Ureter (tissue), 1 donor: Measurements from ENCODE around the gene TXNDC11. TPM values are rescaled to one million over a fixed set of nuclear protein-coding genes. Genes with fewer than 3 reads are reported as not detected.

Experiments
- DNase-seq: peaks from one replicate; pipeline ENCODE4 v3.0.0-alpha.2; 2020; ENCODE audit warnings: low spot score
- total RNA-seq: library from RNA; stranded (reverse); gene quantifications from one replicate; pipeline ENCODE4 v1.2.4, GENCODE V29; 2023
- donor health status: DM: yes; HTN: yes; CAD: no.

Gene TXNDC11
- total RNA-seq, 1 donor from 2014 or later: 49.9 TPM

DNA sequence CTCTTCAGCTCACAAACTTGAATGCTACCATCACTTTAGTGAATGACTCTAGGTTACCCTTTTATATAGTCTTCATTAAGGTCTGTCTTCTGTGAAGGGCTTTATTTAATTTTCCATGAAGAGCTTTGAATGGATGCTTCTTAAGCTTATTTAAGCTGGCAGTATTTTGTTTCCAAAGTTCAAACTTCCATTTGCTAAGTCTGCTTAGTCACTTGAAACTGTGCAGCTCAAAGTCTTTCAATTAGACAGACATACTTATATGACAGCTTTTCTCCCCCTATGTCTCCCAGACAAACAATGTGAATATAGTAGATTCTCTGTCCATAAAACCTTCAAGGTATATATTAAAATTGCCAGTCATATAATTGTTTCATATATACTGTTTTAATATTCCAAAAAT is 23.5 kb downstream of the TXNDC11 start:
- no peak for DNase-seq

DNA sequence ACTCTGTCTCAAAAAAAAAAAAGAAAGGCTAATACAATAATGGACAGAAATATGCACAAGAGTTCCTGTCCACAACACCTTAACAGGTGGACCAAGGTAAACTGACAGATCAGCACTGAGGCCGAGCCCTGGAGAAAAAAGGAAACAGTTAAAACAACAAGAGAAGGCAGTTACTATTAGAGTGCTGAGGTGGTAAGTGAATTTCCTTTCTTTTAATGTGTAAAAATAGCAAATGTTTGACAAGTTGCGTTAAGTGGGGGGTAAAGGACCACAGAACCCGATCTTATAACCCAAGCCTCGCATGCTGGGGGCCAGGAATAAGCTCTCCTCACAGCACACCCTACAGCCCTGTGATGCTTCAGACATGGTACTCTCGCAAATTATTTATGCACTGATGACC is 24.8 kb downstream of the TXNDC11 start:
- DNase-seq: no peak

DNA sequence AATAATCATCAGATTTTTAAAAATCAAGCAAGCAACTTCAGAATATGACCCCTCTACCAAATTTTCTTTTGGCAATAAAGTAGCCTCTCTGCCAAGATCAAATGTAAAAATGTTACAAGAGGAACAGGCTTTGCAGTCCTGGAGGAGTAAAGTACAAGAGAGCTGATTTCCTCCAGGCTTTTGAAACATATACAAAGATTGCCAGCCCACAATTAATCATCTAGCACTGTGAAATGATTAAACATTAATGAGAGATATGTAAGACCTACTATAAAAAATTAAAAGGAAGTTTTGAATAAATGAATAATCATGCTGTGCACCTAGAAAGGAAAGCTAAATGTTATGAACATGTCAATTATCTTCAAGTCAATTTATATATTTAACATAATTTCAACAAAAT is 26.3 kb downstream of the TXNDC11 start:
- DNase-seq: no peak

DNA sequence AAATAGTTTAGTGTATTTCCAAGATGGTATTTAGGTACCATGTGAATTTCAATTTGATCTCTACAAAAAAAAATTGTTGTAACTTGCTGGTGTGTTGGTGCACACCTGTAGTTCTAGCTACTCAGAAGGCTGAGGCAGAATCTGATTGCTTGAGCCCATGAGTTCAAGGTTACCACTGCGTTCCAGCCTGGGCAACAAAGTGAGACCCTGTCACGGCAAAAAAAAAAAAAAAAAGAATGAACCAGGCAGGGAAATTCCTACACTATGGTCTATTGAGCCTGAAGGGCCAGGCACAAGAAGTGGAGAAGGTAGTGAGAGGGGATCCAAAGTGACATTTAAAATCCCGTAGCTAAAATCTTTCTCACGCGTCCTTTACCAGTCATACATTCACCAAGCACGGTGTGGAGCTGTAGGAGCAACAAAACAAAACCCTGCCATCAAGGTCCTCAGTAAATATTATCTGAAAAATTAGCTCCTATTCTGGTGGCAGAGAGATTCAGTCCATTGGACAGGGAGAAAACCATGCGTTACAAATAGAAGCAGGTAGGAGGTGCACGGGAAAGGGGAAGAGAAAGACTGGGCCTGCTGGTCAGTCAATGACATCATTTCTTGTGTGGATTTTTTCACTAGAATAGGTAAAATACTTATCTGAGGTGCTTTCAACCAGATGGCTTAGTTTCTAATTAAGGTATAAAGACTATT is 27.3 kb downstream of the TXNDC11 start:
- DNase-seq: no peak

DNA sequence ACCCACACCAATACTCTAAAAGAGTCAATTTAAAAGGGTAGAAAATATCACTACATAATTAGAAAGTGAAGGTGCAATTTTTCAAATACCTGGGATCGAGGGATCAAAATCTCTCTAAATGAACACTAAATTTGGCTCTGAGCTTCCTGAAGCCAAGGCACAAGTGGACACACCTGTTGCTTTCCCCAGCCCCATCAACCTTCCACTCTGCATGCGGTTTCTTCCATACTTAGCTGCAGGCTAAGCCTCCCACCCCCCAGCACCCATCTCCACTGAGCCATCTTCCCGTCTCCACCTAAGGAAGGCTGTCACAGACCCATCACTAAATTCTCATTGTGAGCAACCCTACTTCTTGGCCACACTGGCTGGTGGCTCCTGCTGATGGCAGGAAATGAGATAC is 30.5 kb downstream of the TXNDC11 start:
- DNase-seq: no peak

DNA sequence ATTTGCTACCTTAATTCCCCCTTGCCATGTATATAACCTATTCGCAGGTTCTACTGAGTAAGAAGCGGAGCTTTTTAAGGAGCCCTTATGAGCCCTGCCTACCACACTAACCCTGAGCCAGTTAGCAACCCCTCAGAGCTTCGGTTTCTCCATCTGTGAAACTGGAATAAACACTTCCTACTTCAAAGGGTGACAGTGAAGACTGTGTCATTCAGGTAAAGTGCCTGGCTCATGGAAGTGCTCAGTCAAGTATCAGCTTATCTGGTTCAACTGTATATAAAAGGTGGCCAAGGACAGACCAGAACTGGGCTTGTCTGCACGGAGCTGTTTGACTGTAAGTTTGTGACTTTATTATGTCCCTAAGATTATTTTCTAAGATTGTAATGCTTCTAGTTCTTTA is 31.0 kb downstream of the TXNDC11 start:
- DNase-seq: no peak

DNA sequence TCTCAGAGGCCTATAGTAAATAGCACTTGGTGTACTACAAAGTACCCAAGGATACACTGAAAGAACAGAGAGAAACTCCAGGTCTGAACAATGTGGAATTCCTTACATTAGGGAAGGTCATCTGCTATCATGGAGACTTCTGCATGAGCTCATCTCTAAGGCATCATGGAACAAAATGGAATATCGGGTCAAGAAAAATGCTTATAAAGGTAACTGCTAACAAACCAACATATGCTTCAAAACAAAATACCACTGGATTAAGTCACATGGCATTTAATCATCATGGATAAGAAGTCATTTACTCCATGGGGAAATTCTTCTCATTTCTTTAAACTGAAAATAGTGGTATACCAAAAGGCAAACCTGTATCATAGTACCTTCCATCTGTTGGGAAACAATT is 34.2 kb downstream of the TXNDC11 start:
- DNase-seq: no peak

DNA sequence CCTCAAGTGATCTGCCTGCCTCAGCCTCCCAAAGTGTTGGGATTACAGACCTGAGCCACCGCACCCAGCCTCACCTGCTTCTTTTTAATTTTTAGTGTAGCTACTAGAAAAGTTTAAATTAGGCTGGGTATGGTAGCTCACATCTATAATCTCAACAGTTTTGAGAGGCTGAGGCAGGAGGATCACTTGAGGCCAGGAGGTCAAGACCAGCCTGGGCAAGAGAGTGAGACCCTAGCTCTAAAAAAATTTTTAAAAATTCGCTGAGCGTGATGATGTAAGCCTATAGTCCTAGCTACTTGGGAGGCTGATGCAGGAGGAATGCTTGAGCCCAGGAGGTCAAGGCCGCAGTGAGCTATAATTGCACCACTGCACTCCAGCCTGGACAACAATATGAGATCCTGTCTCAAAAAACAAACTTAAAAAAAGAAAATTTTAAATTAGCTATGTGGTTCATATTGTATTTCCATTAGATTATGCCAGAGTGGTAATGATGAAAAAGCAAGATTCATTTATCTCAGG is 34.9 kb downstream of the TXNDC11 start:
- no peak for DNase-seq

DNA sequence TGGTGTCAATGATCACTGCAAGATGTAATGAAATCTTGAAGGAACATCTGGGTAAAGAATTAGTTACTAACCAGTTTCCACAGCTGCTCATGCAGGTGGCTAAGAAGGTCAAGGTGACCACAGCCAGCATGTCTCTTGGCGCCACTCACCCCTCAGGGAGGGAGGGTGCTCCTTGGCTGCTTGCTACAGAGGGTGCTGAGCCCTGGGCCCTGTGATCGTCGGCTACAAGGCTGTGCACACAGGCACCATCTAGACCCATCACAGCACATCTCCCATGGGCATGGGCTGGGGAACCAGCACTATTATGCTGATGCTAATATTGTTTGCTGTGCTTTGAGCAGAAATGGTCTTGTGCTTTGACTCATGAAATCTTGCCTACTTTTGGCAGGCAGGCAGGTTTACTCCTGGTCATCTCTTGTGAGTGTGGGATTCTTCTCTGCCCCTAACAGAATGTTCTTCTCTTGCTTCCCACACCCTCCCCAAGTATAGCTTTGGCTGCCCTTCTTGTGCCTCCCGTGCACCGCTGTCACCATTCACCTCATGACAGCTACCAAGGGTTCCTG is 36.4 kb downstream of the TXNDC11 start:
- DNase-seq: no peak

DNA sequence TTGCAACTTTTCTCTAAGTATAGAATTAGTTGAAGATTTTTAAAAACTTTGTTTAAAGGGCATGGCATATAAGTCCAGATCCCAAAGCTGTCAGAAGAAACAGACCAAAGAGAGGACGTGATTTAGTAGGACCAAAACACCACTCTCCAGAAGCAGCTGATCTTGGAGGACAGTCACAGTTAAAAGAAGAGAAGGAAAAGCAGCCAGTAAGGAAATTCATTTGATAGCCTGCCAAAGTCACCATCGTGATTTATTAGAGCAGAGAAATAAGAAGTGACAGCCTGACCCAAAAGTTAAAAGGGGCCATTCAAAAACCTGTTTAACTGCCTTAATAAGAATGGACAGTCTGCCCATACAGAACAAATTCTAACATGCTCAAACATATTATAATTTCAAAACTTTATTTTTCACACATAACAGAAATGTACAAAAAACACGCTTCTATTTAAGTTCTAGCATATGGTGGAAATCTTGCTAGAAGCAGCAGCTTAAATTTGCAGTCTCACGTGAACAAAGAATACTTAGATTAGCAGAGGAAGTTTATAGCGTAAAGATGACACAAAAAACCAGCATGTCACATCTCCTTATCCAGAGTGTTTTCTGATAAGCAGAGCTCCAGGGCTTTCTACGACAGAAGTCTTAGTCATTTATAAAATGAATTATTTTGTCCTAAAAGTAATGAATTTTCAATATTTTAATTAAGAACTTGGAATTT is 37.2 kb downstream of the TXNDC11 start:
- DNase-seq: no peak

DNA sequence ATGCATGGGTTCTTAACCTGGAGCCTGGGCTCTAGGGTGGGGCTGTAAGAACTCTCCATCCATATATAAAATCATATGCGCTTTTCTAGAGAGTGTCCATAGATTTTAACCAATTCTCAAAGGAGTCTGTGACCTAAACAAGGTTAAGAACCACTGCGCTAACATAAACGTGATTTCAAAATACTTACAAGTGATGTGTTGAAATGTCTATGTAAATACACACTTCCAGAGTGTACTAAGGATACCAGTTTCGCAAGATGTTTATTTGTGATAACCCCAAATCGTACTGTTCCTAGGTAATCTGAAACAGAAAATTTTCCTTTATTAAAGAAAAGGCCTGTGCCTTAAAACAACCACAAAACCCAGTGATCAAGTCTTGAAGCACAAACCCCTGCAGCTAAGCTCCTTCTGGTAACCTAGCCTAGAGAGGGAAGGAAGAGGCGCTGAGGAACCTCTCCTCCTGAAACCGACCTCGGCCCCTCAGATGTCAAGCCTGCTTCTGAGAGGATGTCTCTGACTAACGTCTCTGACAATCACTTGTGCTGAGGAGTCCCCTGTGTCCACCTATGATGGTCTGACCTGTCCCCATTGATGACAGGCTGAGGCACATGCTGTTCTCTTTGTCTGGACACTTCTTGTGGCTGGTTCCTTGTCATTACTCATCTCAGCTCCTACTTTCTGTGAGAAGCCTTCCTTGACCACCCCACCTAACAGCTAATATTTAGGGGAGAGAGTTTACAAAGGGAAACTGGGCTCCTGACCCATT is 42.2 kb downstream of the TXNDC11 start:
- DNase-seq: no peak

DNA sequence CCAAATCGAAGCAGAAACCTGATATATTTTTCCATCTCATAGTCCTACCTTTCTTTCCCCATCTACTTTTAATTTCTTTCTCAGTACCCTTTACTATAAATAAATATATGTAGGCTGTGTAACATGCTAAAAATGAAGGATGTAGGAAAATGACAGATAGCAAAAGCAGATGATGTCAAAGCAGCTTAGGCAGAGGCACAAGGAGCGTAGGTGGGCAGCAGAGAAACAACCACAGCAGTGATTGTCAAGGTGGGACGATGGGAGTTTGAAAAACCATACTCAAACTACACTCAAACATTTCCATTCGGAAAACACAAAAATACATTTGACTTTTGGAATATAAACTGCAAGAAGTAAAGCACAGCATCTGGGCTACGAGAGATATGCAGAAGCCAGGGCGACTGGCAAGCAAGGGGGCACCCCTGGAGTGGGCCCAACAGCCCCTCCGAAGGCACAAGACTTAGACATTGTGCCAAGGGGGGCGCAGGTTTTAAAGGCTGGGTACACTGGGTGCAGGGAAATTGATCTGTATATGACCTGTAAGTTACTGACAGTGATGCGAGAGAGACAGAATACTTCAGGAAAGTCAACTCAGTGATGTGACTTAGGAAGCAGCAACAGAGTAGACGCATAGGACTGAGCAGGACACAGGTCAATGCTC is 43.3 kb downstream of the TXNDC11 start:
- DNase-seq: no peak

DNA sequence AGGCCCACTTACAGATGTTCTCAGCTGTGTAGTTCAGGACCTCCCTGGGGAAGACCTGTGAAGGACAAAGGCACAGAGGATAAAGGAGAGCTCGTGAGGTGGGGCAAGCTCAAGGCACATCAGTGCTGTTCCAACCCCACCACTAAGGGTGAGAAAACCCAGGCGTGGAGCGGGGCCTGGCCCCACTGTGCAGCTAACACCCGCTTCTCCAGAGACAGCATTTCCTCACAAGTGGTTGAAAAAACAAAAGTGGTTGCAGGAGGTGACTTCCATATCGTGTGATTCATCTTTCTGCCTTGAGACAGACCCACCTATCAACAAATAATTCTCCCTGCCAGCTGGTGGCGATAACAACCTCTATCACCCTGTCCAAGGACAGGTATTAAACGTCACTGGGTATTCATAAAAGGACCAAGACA is 44.4 kb downstream of the TXNDC11 start:
- DNase-seq: no peak

DNA sequence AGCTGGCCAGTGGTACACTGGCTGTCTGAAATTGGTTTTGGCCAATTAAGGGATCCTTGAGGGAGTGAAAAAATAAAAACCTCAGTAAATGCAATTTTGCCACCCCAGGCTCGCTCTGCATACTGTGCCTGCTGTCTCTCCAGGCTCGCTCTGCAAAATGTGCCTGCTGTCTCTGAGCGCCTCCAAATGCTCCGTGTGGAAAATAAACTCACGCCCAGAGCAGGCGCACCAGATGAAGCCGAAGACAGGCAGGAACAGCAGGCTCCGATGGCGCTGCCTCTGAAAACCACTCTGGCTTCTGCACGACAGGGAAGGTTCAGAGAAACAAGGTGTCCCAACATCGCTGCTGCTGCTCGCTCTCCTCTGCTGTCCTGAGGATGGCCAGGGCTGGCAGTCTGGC is 45.3 kb downstream of the TXNDC11 start:
- no peak for DNase-seq

DNA sequence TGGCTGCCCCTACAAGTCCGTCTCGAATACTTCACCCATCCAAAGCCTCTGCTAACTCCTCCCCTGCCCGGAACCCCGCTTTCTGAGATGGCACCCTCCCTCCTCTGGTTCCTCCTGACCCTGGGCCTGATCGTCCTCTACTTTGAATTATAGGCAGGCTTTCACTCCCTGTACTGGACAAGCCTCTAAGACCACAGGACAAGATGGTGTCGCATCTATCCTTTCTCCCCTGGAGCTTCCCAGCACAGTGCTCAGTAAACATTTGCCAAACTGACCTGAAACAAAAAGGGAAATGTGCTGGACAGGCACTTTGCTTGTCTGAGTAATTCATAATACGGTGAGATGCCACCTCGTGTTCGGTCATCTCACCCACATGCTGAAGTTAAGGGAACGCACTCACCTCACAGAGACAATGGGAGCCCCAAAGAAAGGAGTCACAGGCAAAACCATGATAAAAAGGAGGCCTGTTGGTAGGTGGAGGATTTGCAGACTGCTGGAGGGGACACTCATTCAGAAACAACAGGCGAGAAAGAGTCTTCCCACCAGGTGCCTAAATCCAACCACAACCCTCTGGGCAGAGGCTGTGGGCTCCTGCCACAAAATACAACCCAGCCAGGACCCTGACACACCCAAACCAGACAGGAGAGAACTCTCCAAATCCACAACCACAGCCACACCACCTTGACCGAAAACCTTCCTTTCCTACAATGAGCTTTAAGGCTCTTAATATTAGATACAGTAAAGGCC is 46.2 kb downstream of the TXNDC11 start:
- DNase-seq: no peak

DNA sequence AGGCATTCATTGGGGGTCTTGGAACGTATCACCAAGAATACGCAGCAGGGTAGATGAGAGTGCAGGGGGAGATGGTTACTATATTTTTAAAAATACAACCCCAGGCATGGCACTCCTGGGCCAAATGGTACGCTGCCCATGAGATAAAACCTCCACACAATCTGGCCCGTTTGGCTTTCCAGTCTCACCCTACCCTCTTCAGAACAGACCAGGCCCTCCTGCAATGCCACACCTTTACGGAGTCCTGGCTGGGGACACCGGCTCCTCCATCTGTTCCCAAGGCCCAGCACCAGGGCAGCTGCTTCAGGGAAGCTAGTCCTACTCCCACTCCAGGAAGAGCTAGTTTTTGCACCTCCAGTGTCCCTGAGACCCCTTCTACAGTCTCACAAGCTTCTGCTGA is 50.0 kb downstream of the TXNDC11 start:
- DNase-seq: no peak

DNA sequence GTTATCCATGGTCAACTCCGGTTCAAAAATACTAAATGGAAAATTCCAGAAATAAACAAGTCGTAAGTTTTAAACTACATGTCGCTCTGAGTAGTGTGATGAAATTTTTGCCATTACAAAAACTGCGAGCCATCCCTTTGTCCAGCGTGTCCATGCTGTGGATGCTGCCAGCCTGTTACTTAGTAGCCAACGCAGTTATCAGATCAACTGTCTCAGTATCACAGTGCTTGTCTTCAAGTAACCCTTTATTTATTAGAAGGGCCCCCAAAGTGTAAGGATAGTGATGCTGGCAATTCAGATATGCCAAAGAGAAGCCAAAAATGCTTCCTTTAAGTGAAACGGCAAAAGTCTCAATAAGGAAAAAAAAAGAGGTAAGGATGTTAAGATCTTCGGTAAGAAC is 50.5 kb downstream of the TXNDC11 start:
- DNase-seq: no peak

DNA sequence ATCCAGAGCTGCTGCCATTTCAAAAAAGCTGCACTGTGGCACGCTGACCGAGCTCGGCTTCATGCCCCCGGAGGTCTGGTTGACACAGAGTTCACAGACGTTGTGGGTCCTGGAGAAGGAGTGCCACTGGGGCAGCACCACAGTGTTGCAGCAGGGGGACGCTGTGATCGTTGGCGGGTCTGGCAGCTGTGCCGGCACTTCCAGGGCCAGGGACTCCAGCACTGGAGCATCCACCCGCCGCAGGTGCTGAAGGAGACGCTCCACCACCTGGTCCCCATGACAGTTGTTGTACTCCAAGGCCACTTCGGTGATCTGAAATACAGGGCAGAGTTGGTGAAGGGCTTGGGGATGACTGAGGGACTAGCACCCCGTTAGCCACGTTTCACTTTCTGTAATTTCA is 50.9 kb downstream of the TXNDC11 start:
- no peak for DNase-seq

DNA sequence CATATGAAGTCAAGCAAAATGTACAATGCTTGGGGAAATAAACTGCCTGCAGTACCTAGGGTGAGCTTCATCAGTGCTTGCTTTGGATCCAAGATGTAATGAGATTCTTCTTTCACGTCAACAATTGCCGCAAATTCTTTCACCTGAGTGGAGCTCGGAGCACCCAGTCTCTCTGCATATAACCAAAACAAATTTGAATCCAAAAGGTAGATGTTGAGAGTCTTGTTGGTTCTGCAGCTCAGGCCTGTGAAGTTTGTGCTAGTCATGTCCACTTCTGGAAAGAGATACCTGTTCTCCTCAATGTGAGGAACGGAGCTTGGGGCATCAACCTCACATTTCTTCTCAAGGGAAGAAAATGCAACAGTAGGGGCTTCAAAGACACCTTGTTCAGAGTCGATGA is 51.4 kb downstream of the TXNDC11 start:
- no peak for DNase-seq

DNA sequence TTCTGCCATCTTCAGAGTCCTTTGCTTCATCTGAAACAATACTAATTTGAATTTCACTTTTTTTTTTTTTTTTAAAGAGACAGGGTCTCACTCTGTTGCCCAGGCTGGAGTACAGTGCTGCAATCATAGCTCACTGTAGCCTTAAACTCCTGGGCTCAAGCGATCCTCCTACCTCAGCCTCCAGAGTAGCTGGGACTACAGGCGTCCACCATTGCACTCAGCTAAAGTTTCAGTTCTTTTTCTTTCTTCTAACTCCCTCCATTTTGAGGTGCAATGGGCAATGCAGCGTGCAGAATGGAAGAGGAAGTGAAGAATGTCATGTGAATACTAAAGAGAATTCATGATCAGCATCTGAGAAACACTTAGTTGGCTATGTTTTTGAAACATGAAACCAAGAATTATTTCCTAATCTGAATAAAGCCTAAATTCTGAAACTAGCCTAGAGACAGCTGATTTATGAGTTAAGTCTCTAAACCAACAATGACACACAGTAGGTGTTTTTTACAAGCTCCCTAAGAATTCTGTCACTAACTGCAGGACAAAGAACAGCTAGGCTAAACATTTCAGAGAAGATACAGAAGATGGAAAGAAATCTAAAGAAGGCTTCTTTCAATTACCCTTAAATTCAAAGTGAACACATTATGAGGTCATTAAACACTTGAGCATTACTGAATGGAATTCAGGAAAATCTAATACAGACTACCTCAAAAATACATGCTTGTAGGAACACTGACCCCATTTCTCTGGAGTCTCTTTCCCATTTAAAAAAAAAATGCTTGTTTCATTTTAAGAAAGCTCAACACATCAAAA is 53.4 kb downstream of the TXNDC11 start:
- DNase-seq: no peak
